Stimulated activated CD4-positive, alpha-beta T cell treated with anti-CD3 and anti-CD28 coated beads, Interleukin-15, amount 100 ng/mL, for 48 hours (primary cell): ENCODE measurements around the gene IL36G.

Experiments used
- DNase-seq, 2 donors: peaks; one replicate each; pipeline ENCODE4 v3.0.0-alpha.2; 2020; ENCODE audit warnings: low read depth in 2 of 2

The IL36G gene

GRCh38 chr2:113018509-113018908, 40.7 kb downstream of the IL36G start:
- no peak for DNase-seq

DNA sequence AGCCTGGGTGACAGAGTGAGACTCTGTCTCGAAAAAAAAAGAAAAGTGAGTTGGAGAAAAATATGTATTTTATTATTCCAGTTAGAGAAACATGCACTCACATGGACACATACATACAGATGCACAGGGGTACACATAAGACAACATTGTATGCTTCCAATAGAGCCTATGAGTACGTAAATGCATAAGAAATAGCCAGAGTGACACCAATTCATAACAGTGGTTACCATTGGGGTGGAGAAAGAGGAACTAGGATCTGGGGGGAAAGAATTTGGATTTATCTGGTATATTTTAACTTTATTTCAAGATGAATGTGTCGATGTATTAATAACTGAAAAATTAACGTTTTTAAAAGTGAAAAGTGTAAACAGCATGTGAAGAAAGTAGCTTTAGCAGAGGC, 43.5 kb downstream of the IL36G start:
- DNase-seq, result no peak

GRCh38 chr2:113024764-113025163, 47.0 kb downstream of the IL36G start:
- no peak for DNase-seq

- DNase-seq, result no peak
Measured at GRCh38 chr2:113025737-113026136, 47.9 kb downstream of the IL36G start.

GRCh38 chr2:113027691-113028090, 49.9 kb downstream of the IL36G start:
- no peak for DNase-seq

DNA sequence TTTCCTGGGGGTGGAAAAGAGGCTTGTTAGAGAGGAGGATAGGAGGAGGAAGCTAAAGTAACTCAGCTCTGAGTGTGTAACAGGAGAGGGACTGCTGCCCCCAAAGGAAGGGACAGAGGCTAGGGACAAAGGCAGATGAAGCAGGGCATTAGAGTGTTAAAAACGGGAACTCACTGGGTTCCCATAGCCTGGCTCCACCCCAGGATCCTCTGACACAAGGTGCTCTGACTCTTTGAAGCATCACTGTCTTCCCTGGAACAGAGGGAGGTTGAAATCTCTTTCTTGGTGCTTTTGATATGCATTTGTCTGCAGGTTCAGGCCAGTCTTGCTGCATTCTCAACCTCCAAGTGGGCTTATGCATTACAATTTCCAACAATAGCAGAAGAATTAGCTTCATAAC, 50.3 kb downstream of the IL36G start:
- no peak for DNase-seq

DNA sequence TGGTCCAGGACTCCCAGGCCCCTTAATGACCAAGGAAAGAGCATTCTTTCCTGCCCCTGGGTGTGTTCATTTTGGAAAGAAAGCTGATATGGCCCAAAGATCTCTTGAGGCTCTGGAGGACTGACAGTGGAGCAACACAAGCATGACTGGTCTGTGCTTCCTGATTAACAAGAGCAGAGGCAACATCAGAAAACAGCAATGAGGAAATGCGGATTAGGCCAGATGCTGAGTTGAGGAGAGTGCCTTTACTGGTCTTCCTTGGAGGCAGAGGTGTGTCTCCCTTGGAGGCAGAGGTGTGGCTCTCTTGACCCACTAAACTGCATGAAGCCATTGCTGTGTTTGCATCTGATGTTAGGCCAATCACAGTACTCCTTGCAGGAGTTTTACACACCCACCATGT, 54.9 kb downstream of the IL36G start:
- DNase-seq, result no peak

DNA sequence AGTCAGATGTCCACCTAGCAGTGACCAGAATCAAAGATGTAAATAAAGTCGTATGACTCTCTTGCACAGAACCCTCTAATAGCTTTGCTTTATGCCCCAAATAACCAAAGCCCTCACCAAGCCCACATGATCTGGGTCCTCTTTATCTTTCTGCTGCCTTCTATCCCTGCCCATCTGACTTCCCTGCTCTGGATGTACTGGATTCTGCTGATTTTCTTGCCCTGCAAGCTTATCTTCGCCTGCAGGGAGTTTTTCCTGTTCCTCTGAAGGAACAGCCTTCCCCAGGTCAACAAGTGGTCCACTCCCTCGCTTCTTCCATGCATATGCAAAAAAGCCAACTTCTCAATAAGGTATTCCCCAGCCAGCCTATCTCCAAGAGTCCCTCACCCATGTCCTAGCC, 56.2 kb downstream of the IL36G start:
- DNase-seq, result no peak
